MM.1S (cell line): ENCODE data around the gene SIM2.

ENCODE experiments used
- CTCF ChIP-seq: fragments of 300-600 bp; sonication (generic); IDR thresholded peaks from 2 replicates; pipeline ENCODE4 v1.5.1; 2016; ENCODE audit warnings: antibody characterized with exemption, low read length, mixed read lengths
- EZH2 ChIP-seq: fragments of 300-600 bp; sonication (generic); optimal IDR thresholded peaks from 2 replicates; pipeline ENCODE3; 2017; ENCODE audit warnings: low read depth, mild to moderate bottlenecking, antibody characterized with exemption, low read length, mixed read lengths
- EZH2phosphoT487 ChIP-seq: fragments of 300-600 bp; sonication (generic); IDR thresholded peaks from 2 replicates; pipeline ENCODE4 v1.6.1; 2018; ENCODE audit warnings: antibody characterized with exemption, low read length

DNA sequence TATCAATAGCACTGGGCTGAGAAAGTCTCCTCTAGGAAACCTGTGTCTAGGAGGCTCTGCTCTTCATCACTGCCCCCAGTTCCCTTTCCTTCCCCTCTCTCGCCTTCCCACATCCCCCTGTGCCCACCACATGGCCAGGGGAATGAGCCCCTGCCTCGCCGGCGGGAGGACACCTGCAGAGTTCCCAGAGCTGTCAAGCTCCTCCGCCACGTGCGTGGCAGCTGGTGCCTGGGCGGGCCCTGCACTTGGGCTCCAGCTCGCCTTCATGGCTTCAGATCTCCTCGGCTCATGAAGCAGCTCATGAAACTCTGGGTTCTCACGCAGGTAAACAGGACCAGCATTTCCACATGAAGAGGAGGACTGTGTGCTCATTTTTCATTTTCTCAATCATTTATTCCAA, 62.8 kb downstream of the SIM2 start:
- TF ChIP-seq CTCF (no peak), EZH2 (no peak), EZH2phosphoT487 (no peak)
